AG04449 (cell line): ENCODE data around the gene SYP.
"Not testable (repeated sequence)": the region's sequence is repeated elsewhere in the genome, so short reads cannot be mapped to it uniquely, and the experiment has no call there.

Experiments used
- CTCF ChIA-PET: fragments of 350-600 bp; formaldehyde crosslinking; extraction: SDS; loops from one replicate; lab custom pipeline; 2021; ENCODE audit warnings: antibody characterized with exemption; lab: Yijun Ruan, JAX
- POLR2A ChIA-PET: fragments of 400-600, 350-600 bp; formaldehyde crosslinking; extraction: SDS; loops from one replicate; lab custom pipeline; 2020; ENCODE audit warnings: antibody characterized with exemption, inconsistent platforms; lab: Yijun Ruan, JAX
- DNase-seq: peaks from one replicate; pipeline ENCODE4 v3.0.0-alpha.2; 2010; ENCODE audit warnings: low read depth, low spot score
- H3K4me3 ChIP-seq: 2 replicates; pipeline ENCODE4 v1.5.1; 2011; ENCODE audit warnings: low read depth, mild to moderate bottlenecking, control low read depth, low read length
- CTCF ChIP-seq: IDR thresholded peaks from one replicate; pipeline ENCODE4 v1.5.1; 2011; ENCODE audit warnings: mild to moderate bottlenecking, moderate library complexity, low read length, control low read depth, inconsistent platforms; ENCODE audit not compliant: insufficient read depth; ENCODE audit errors: missing control alignments

SYP gene

GRCh38 chrX:49177873-49178480, 22.0 kb downstream of the SYP start:
- CTCF ChIA-PET = interaction anchor here (0.7 to 1.2 kb wide), 2 partner anchors 14 to 136 kb away, joined by 3 read pairs; no protein-coding TSS in a partner anchor
- DNase-seq = no peak
- no peak overlapping the region for H3K4me3 ChIP-seq
- TF ChIP-seq CTCF = no peak
- POLR2A ChIA-PET = no interaction called here

GRCh38 chrX:49177338-49177833, 22.6 kb downstream of the SYP start:
- H3K4me3 ChIP-seq = no peak overlapping the region
- no peak for DNase-seq
- ChIA-PET POLR2A (no interaction called here), CTCF (interaction anchor here (0.7 to 1.2 kb wide), 2 partner anchors 13 to 136 kb away, joined by 3 read pairs; no protein-coding TSS in a partner anchor)
- TF ChIP-seq CTCF = no peak

GRCh38 chrX:49176421-49177326, 23.3 kb downstream of the SYP start:
- ChIA-PET POLR2A (no interaction called here), CTCF (interaction anchor here (1.2 kb wide), 1 partner anchor 12 kb away, joined by 3 read pairs; no protein-coding TSS in a partner anchor)
- TF ChIP-seq CTCF = no peak
- H3K4me3 ChIP-seq = no peak overlapping the region
- DNase-seq = no peak

- no peak for TF ChIP-seq CTCF
- POLR2A ChIA-PET = no interaction called here
- CTCF ChIA-PET = no interaction called here
These were observed 24.3 kb downstream of the SYP start for GRCh38 chrX:49175435-49176274.

GRCh38 chrX:49174723-49175122, 25.3 kb downstream of the SYP start:
- ChIA-PET CTCF (no interaction called here), POLR2A (no interaction called here)
- no peak for DNase-seq
- TF ChIP-seq CTCF = no peak
- H3K4me3 ChIP-seq = no peak overlapping the region

More at GRCh38 chrX:49175435-49176274, 24.3 kb downstream of the SYP start:
- H3K4me3 ChIP-seq = no peak overlapping the region
- DNase-seq = no peak

- H3K4me3 ChIP-seq, POLR2A ChIA-PET, DNase-seq, CTCF ChIA-PET: not testable (repeated sequence)
These were observed 26.4 kb downstream of the SYP start for GRCh38 chrX:49173544-49173943.
